Progenitor cell of endocrine pancreas (in vitro differentiated cells): Measurements from ENCODE around the gene COL6A3. TPM values are rescaled to one million over a fixed set of nuclear protein-coding genes. Genes with fewer than 3 reads are reported as not detected.
A peak's percentile ranks its signal among the peaks of the same experiment; 100 is the strongest.

Experiments
- DNase-seq: peaks from one replicate; pipeline ENCODE4 v3.0.0; 2021; ENCODE audit warnings: low spot score; ENCODE audit not compliant: unreplicated experiment
- H3K27ac Mint-ChIP-seq: 2 replicates; pipeline ENCODE4 v1.8.0; 2021; ENCODE audit warnings: mild to moderate bottlenecking, moderate library complexity, mixed read lengths
- H3K27me3 Mint-ChIP-seq: 2 replicates; pipeline ENCODE4 v1.8.0; 2021; ENCODE audit warnings: mixed read lengths
- H3K36me3 Mint-ChIP-seq: 2 replicates; pipeline ENCODE4 v1.8.0; 2022; ENCODE audit warnings: mixed read lengths; ENCODE audit not compliant: insufficient read depth
- H3K4me1 Mint-ChIP-seq: 2 replicates; pipeline ENCODE4 v1.8.0; 2021; ENCODE audit warnings: low read depth, mixed read lengths
- H3K4me3 Mint-ChIP-seq: 2 replicates; pipeline ENCODE4 v1.8.0; 2021; ENCODE audit warnings: low read depth, mild to moderate bottlenecking, moderate library complexity, mixed read lengths
- H3K9me3 Mint-ChIP-seq: 2 replicates; pipeline ENCODE4 v1.8.0; 2021; ENCODE audit warnings: low read depth, mixed read lengths
- CTCF ChIP-seq: fragments of 200-600 bp; sonication (generic); IDR thresholded peaks from one replicate; pipeline ENCODE4 v1.5.0; 2021; ENCODE audit warnings: antibody characterized with exemption, mild to moderate bottlenecking; ENCODE audit not compliant: unreplicated experiment
- total RNA-seq: library from RNA; stranded (reverse); gene quantifications from 2 replicates; pipeline ENCODE4 v1.2.1, GENCODE V29; 2021

The COL6A3 gene
- total RNA-seq, 1 donor from 2014 or later = 1.0 TPM

GRCh38 chr2:237322564-237322963 lies 91.4 kb downstream of the COL6A3 start:
- Mint-ChIP-seq H3K36me3 (no peaks in the 10 kb centered on the region), H3K27me3 (peaks cover 43% of the 10 kb centered on the region), H3K4me3 (no peak overlapping the region), H3K27ac (no peak overlapping the region), H3K9me3 (no peaks in the 10 kb centered on the region), H3K4me1 (peaks cover 7% of the 10 kb centered on the region)
- TF ChIP-seq CTCF = peak; percentile 59
- peak; percentile 16 for DNase-seq

GRCh38 chr2:237321746-237322145 lies 92.2 kb downstream of the COL6A3 start:
- DNase-seq = no peak
- no peak overlapping the region for H3K27ac Mint-ChIP-seq
- H3K27me3 Mint-ChIP-seq = peaks cover 44% of the 10 kb centered on the region
- H3K36me3 Mint-ChIP-seq = no peaks in the 10 kb centered on the region
- peaks cover 10% of the 10 kb centered on the region for H3K4me1 Mint-ChIP-seq
- no peak for TF ChIP-seq CTCF
- H3K4me3 Mint-ChIP-seq = no peak overlapping the region
- H3K9me3 Mint-ChIP-seq = no peaks in the 10 kb centered on the region

GRCh38 chr2:237320801-237321560 lies 93.0 kb downstream of the COL6A3 start:
- no peak for DNase-seq
- peaks cover 11% of the 10 kb centered on the region for H3K4me1 Mint-ChIP-seq
- H3K4me3 Mint-ChIP-seq = no peak overlapping the region
- H3K27ac Mint-ChIP-seq = no peak overlapping the region
- H3K36me3 Mint-ChIP-seq = no peaks in the 10 kb centered on the region
- peaks cover 39% of the 10 kb centered on the region for H3K27me3 Mint-ChIP-seq
- H3K9me3 Mint-ChIP-seq = no peaks in the 10 kb centered on the region
- TF ChIP-seq CTCF = no peak

GRCh38 chr2:237319887-237320286 lies 94.1 kb downstream of the COL6A3 start:
- H3K4me3 Mint-ChIP-seq = no peak overlapping the region
- no peak for DNase-seq

More at GRCh38 chr2:237319887-237320286, 94.1 kb downstream of the COL6A3 start:
- Mint-ChIP-seq H3K27me3 (peaks cover 39% of the 10 kb centered on the region), H3K27ac (no peak overlapping the region), H3K4me1 (peaks cover 21% of the 10 kb centered on the region), H3K36me3 (no peaks in the 10 kb centered on the region), H3K9me3 (no peaks in the 10 kb centered on the region)
- TF ChIP-seq CTCF = no peak
